ENCODE measurements around the gene PDGFA. TPM values are rescaled to one million over a fixed set of nuclear protein-coding genes. Genes with fewer than 3 reads are reported as not detected.

PDGFA gene
- total RNA-seq, 1 experiment from 2014 or later, result 26.9 TPM

- Histone ChIP-seq H3K36me3 (peaks cover 6% of the 10 kb centered on the region), H3K4me1 (no peaks in the 10 kb centered on the region), H3K27me3 (no peaks in the 10 kb centered on the region), H3K9me3 (replicated peaks) (no peaks in the 10 kb centered on the region), H3K27ac (no peak overlapping the region), H3K4me3 (no peak overlapping the region)
- no peak for DNase-seq
Observed at GRCh38 chr7:500521-501420, 18.9 kb downstream of the PDGFA start.

- DNase-seq, result no peak
- H3K36me3 ChIP-seq, result peaks cover 6% of the 10 kb centered on the region
Observed at GRCh38 chr7:499853-500485, 19.7 kb downstream of the PDGFA start.

GRCh38 chr7:498678-499641 lies 20.7 kb downstream of the PDGFA start:
- no peak for DNase-seq
- Histone ChIP-seq H3K27ac (no peak overlapping the region), H3K4me1 (no peaks in the 10 kb centered on the region), H3K4me3 (no peak overlapping the region), H3K27me3 (no peaks in the 10 kb centered on the region), H3K9me3 (replicated peaks) (no peaks in the 10 kb centered on the region), H3K36me3 (peaks cover 6% of the 10 kb centered on the region)

More at GRCh38 chr7:499853-500485, 19.7 kb downstream of the PDGFA start:
- Histone ChIP-seq H3K27ac (no peak overlapping the region), H3K27me3 (no peaks in the 10 kb centered on the region), H3K4me1 (no peaks in the 10 kb centered on the region), H3K4me3 (no peak overlapping the region), H3K9me3 (replicated peaks) (no peaks in the 10 kb centered on the region)

- DNase-seq, result no peak
- no peaks in the 10 kb centered on the region for H3K9me3 ChIP-seq (replicated peaks)
- no peaks in the 10 kb centered on the region for H3K27me3 ChIP-seq
Observed at GRCh38 chr7:497946-498655, 21.5 kb downstream of the PDGFA start.

GRCh38 chr7:497346-497745 lies 22.3 kb downstream of the PDGFA start:
- H3K27me3 ChIP-seq, result no peaks in the 10 kb centered on the region
- no peak overlapping the region for H3K4me3 ChIP-seq
- no peak for DNase-seq
- peaks cover 2% of the 10 kb centered on the region for H3K4me1 ChIP-seq
- peaks cover 6% of the 10 kb centered on the region for H3K36me3 ChIP-seq
- no peak overlapping the region for H3K27ac ChIP-seq
- no peaks in the 10 kb centered on the region for H3K9me3 ChIP-seq (replicated peaks)

More at GRCh38 chr7:497946-498655, 21.5 kb downstream of the PDGFA start:
- Histone ChIP-seq H3K4me3 (no peak overlapping the region), H3K36me3 (peaks cover 6% of the 10 kb centered on the region), H3K27ac (no peak overlapping the region), H3K4me1 (no peaks in the 10 kb centered on the region)

GRCh38 chr7:496528-497295 lies 22.9 kb downstream of the PDGFA start:
- Histone ChIP-seq H3K27me3 (no peaks in the 10 kb centered on the region), H3K4me1 (peaks cover 9% of the 10 kb centered on the region), H3K36me3 (peaks cover 6% of the 10 kb centered on the region), H3K9me3 (replicated peaks) (no peaks in the 10 kb centered on the region), H3K4me3 (no peak overlapping the region), H3K27ac (no peak overlapping the region)
- DNase-seq, result no peak

GRCh38 chr7:495761-496321 lies 23.8 kb downstream of the PDGFA start:
- DNase-seq, result no peak
- Histone ChIP-seq H3K36me3 (peaks cover 5% of the 10 kb centered on the region), H3K4me1 (peaks cover 18% of the 10 kb centered on the region)

GRCh38 chr7:495326-495725 lies 24.3 kb downstream of the PDGFA start:
- no peak for DNase-seq
- Histone ChIP-seq H3K27me3 (no peaks in the 10 kb centered on the region), H3K36me3 (peaks cover 3% of the 10 kb centered on the region; the same call in 1 of the 2 replicates), H3K27ac (no peak overlapping the region), H3K9me3 (replicated peaks) (no peaks in the 10 kb centered on the region), H3K4me3 (no peak overlapping the region), H3K4me1 (peaks cover 23% of the 10 kb centered on the region)

More at GRCh38 chr7:495761-496321, 23.8 kb downstream of the PDGFA start:
- Histone ChIP-seq H3K27ac (no peak overlapping the region), H3K9me3 (replicated peaks) (no peaks in the 10 kb centered on the region), H3K4me3 (no peak overlapping the region), H3K27me3 (no peaks in the 10 kb centered on the region)

- no peak overlapping the region for H3K27ac ChIP-seq
- H3K9me3 ChIP-seq (replicated peaks), result no peaks in the 10 kb centered on the region
- H3K4me1 ChIP-seq, result peaks cover 27% of the 10 kb centered on the region
- H3K27me3 ChIP-seq, result no peaks in the 10 kb centered on the region
- H3K4me3 ChIP-seq, result no peak overlapping the region
- DNase-seq, result no peak
- H3K36me3 ChIP-seq, result peaks cover 3% of the 10 kb centered on the region; the same call in 1 of the 2 replicates
Observed at GRCh38 chr7:494906-495305, 24.7 kb downstream of the PDGFA start.

- Histone ChIP-seq H3K27ac (no peak overlapping the region), H3K4me1 (peaks cover 29% of the 10 kb centered on the region), H3K4me3 (no peak overlapping the region), H3K36me3 (peaks cover 3% of the 10 kb centered on the region; the same call in 1 of the 2 replicates), H3K9me3 (replicated peaks) (peaks cover 2% of the 10 kb centered on the region; the same call in 1 of the 2 replicates), H3K27me3 (no peaks in the 10 kb centered on the region)
- no peak for DNase-seq
Observed at GRCh38 chr7:494259-494687, 25.4 kb downstream of the PDGFA start.

GRCh38 chr7:493661-494251 lies 25.9 kb downstream of the PDGFA start:
- peaks cover 3% of the 10 kb centered on the region; the same call in 1 of the 2 replicates for H3K9me3 ChIP-seq (replicated peaks)
- H3K4me3 ChIP-seq, result no peak overlapping the region
- DNase-seq, result no peak
- H3K27me3 ChIP-seq, result no peaks in the 10 kb centered on the region
- H3K36me3 ChIP-seq, result peaks cover under 1% of the 10 kb centered on the region; the same call in 1 of the 2 replicates
- H3K27ac ChIP-seq, result no peak overlapping the region
- peaks cover 29% of the 10 kb centered on the region for H3K4me1 ChIP-seq

- peaks cover 3% of the 10 kb centered on the region; the same call in 1 of the 2 replicates for H3K9me3 ChIP-seq (replicated peaks)
- H3K27ac ChIP-seq, result no peak overlapping the region
- DNase-seq, result no peak
- H3K4me3 ChIP-seq, result no peak overlapping the region
- H3K27me3 ChIP-seq, result no peaks in the 10 kb centered on the region
- H3K4me1 ChIP-seq, result peaks cover 29% of the 10 kb centered on the region
- H3K36me3 ChIP-seq, result no peaks in the 10 kb centered on the region
Observed at GRCh38 chr7:492714-493065, 27.0 kb downstream of the PDGFA start.

All from SJCRH30 (cell line).